ENCODE results near the gene ADAT1. TPM values are rescaled to one million over a fixed set of nuclear protein-coding genes. Genes with fewer than 3 reads are reported as not detected.

The ADAT1 gene
- total and polyA plus RNA-seq, 2 of the 13 experiments (the other 11 are each of a cell fraction or from before 2014, with no cell fraction given), result 18.4 to 40.8 TPM

DNA sequence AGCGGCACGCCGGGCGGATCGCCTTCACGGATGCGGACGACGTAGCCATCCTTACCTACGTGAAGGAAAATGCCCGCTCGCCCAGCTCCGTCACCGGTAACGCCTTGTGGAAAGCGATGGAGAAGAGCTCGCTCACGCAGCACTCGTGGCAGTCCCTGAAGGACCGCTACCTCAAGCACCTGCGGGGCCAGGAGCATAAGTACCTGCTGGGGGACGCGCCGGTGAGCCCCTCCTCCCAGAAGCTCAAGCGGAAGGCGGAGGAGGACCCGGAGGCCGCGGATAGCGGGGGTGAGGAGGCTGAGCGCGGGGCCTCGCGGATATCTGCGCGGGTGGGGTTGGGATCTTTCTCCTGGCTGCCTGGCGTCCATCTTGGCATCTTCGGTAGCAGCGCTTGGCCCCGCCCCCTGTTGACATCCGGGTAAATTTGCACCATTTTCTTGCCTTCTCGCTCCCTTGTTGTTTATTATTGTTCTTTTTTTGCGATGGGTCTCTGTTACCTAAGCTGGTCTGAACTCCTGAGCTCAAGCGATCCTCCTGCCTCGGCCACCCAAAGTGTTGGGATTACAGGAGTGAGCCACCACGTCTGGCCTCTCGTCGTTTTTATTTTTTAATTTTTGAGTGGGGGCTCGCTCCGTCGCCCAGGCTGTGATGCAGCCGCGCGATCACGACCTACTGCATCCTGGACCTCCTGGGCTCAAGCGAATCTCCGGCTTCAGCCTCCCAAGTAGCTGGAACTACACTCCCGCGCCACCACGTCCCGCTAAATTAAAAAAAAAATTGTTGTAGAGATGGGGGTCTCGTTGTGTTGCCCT lies 25.4 kb upstream of the ADAT1 start (continued):
- TF ChIP-seq ZSCAN20 (CRISPR knock-in tag; IDR thresholded peaks at IDR 0.05; ENCODE audit: borderline replicate concordance) (no peak), SATB2 (CRISPR knock-in tag; IDR thresholded peaks at IDR 0.05) (no peak), FOXC1 (CRISPR knock-in tag; IDR thresholded peaks at IDR 0.05; ENCODE audit: borderline replicate concordance) (no peak), ZFP37 (CRISPR knock-in tag; IDR thresholded peaks at IDR 0.05; ENCODE audit: borderline replicate concordance) (no peak), TCF7L2 (IDR thresholded peaks at IDR 0.05; ENCODE audit: low read depth, low read length) (no peak), ZNF543 (CRISPR knock-in tag; IDR thresholded peaks at IDR 0.05) (no peak; the same call in 1 of the 2 replicates), ZNF44 (CRISPR knock-in tag; IDR thresholded peaks at IDR 0.05) (no peak), EHMT2 (IDR thresholded peaks at IDR 0.05; ENCODE audit: borderline replicate concordance, low read depth, low read length) (no peak), ZMAT3 (CRISPR knock-in tag; conservative IDR thresholded peaks at IDR 0.05) (0 out of 2 replicates have a peak, but pooled peaks have one; percentile 20), ZNF501 (CRISPR knock-in tag; IDR thresholded peaks at IDR 0.05) (no peak), BRCA1 (CRISPR knock-in tag; IDR thresholded peaks at IDR 0.05) (no peak), EEA1 (CRISPR knock-in tag; IDR thresholded peaks at IDR 0.05; ENCODE audit: borderline replicate concordance) (peak; percentile 80; the same call in 1 of the 2 replicates), SNAPC2 (CRISPR knock-in tag; IDR thresholded peaks at IDR 0.05) (no peak), ZNF737 (CRISPR knock-in tag; IDR thresholded peaks at IDR 0.05; ENCODE audit: borderline replicate concordance) (no peak), RFX5 (IDR thresholded peaks at IDR 0.05; ENCODE audit: low read depth, low read length) (no peak), NR2F1 (CRISPR knock-in tag; IDR thresholded peaks at IDR 0.05) (no peak), ZNF446 (CRISPR knock-in tag; IDR thresholded peaks at IDR 0.05) (no peak), ZNF792 (CRISPR knock-in tag; IDR thresholded peaks at IDR 0.05) (0 out of 2 replicates have a peak, but pooled peaks have one; percentile 50)
- TF ChIP-seq, protein P1, sequence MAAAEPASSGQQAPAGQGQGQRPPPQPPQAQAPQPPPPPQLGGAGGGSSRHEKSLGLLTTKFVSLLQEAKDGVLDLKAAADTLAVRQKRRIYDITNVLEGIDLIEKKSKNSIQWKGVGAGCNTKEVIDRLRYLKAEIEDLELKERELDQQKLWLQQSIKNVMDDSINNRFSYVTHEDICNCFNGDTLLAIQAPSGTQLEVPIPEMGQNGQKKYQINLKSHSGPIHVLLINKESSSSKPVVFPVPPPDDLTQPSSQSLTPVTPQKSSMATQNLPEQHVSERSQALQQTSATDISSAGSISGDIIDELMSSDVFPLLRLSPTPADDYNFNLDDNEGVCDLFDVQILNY (CRISPR knock-in tag; conservative IDR thresholded peaks at IDR 0.05), result no peak
- TF ChIP-seq, protein P2, sequence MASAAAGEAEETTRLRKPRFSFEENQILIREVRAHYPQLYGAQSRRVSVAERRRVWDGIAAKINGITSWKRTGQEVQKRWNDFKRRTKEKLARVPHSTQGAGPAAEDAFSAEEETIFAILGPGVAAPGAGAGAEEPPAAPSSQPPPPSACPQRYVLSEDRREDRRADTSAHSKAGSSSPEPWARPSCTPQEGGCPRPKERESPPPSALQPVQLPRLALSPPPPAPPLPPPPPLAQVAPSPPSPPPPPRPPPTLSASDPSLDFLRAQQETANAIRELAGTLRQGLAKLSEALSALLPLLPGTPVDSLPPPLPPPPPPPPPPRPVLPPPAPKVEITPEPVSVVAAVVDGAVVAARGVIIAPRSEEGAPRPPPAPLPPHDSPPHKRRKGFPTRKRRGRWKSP (CRISPR knock-in tag; IDR thresholded peaks at IDR 0.05), result 0 out of 2 replicates have a peak, but pooled peaks have one; percentile 5
- TF ChIP-seq, protein P3, sequence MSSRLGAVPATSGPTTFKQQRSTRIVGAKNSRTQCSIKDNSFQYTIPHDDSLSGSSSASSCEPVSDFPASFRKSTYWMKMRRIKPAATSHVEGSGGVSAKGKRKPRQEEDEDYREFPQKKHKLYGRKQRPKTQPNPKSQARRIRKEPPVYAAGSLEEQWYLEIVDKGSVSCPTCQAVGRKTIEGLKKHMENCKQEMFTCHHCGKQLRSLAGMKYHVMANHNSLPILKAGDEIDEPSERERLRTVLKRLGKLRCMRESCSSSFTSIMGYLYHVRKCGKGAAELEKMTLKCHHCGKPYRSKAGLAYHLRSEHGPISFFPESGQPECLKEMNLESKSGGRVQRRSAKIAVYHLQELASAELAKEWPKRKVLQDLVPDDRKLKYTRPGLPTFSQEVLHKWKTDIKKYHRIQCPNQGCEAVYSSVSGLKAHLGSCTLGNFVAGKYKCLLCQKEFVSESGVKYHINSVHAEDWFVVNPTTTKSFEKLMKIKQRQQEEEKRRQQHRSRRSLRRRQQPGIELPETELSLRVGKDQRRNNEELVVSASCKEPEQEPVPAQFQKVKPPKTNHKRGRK (CRISPR knock-in tag; IDR thresholded peaks at IDR 0.05), result no peak; the same call in 1 of the 2 replicates
- TF ChIP-seq, protein P4, sequence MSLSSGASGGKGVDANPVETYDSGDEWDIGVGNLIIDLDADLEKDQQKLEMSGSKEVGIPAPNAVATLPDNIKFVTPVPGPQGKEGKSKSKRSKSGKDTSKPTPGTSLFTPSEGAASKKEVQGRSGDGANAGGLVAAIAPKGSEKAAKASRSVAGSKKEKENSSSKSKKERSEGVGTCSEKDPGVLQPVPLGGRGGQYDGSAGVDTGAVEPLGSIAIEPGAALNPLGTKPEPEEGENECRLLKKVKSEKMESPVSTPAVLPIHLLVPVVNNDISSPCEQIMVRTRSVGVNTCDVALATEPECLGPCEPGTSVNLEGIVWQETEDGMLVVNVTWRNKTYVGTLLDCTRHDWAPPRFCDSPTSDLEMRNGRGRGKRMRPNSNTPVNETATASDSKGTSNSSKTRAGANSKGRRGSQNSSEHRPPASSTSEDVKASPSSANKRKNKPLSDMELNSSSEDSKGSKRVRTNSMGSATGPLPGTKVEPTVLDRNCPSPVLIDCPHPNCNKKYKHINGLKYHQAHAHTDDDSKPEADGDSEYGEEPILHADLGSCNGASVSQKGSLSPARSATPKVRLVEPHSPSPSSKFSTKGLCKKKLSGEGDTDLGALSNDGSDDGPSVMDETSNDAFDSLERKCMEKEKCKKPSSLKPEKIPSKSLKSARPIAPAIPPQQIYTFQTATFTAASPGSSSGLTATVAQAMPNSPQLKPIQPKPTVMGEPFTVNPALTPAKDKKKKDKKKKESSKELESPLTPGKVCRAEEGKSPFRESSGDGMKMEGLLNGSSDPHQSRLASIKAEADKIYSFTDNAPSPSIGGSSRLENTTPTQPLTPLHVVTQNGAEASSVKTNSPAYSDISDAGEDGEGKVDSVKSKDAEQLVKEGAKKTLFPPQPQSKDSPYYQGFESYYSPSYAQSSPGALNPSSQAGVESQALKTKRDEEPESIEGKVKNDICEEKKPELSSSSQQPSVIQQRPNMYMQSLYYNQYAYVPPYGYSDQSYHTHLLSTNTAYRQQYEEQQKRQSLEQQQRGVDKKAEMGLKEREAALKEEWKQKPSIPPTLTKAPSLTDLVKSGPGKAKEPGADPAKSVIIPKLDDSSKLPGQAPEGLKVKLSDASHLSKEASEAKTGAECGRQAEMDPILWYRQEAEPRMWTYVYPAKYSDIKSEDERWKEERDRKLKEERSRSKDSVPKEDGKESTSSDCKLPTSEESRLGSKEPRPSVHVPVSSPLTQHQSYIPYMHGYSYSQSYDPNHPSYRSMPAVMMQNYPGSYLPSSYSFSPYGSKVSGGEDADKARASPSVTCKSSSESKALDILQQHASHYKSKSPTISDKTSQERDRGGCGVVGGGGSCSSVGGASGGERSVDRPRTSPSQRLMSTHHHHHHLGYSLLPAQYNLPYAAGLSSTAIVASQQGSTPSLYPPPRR (CRISPR knock-in tag; IDR thresholded peaks at IDR 0.05; ENCODE audit: borderline replicate concordance), result no peak
